ENCODE measurements around the gene TBL2.

DNA sequence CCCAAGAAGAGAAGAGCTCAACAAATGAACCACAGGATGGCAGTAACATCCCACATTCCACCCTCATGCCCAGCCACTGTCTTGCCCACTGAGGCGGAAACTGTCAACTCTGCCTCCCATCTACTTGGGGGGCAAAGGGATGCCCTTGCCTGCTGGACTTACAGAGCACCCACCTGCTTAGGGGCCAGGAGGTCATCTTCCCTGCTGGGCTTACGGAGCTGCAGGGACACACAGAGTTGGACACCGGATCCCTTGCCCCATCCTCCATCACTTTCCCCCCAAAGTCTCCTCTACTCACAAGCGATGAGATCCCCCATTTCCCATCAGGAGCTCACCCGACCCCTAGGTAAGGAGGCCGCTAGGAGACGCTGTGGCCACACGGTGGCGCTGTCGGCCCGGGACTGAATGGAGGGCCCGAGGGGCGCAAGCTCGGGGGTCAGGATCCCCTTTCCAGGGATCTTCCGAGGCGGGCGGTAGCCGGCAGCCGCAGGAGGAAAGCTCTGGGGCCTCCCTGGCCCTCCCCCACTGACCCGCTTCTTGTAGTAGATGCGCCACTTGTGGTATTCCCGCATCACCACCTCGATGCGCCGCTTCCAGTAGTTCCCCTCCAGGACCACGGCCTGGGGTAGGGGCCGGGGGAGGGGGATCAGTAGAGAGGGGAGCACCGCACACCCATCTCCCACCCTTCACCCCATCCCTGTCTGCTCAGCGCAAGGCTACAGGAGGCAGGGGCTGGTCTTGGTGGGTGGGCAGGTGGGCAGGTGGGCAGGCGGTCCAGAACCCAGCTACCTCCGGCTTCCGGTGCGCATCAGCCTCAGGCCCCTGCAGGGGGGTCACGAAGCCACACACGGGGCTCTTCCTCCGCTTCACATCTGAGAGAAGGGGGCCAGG is 28.7 kb upstream of the TBL2 start:
- TF ChIP-seq POLR2AphosphoS5 (IDR thresholded peaks at IDR 0.05; ENCODE audit: low read length) (no peak), RAD21 (IDR thresholded peaks at IDR 0.05; ENCODE audit: insufficient read depth, low read depth, low read length) (peak; percentile 91), ZNF274 (IDR thresholded peaks at IDR 0.05; ENCODE audit: insufficient read depth, insufficient read length) (no peak), BRCA1 (IDR thresholded peaks at IDR 0.05; ENCODE audit: low read depth, low read length) (no peak), TARDBP (IDR thresholded peaks at IDR 0.05; ENCODE audit: borderline replicate concordance) (no peak), TCF12 (IDR thresholded peaks at IDR 0.05; ENCODE audit: low read depth, low read length) (no peak), ZNF24 (IDR thresholded peaks at IDR 0.05) (no peak), MTA3 (IDR thresholded peaks at IDR 0.05; ENCODE audit: borderline replicate concordance, low read length) (no peak), MTA2 (IDR thresholded peaks at IDR 0.05; ENCODE audit: low read depth) (no peak), WRNIP1 (IDR thresholded peaks at IDR 0.05; ENCODE audit: borderline replicate concordance, low read depth, low read length) (no peak)
- TF ChIP-seq, protein P1, sequence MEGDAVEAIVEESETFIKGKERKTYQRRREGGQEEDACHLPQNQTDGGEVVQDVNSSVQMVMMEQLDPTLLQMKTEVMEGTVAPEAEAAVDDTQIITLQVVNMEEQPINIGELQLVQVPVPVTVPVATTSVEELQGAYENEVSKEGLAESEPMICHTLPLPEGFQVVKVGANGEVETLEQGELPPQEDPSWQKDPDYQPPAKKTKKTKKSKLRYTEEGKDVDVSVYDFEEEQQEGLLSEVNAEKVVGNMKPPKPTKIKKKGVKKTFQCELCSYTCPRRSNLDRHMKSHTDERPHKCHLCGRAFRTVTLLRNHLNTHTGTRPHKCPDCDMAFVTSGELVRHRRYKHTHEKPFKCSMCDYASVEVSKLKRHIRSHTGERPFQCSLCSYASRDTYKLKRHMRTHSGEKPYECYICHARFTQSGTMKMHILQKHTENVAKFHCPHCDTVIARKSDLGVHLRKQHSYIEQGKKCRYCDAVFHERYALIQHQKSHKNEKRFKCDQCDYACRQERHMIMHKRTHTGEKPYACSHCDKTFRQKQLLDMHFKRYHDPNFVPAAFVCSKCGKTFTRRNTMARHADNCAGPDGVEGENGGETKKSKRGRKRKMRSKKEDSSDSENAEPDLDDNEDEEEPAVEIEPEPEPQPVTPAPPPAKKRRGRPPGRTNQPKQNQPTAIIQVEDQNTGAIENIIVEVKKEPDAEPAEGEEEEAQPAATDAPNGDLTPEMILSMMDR (IDR thresholded peaks at IDR 0.05 in 2 of 3, conservative IDR thresholded peaks at IDR 0.05 in 1 of 3; ENCODE audit: control insufficient read depth in 2 of 3, extremely low read depth in 1 of 3, insufficient read depth in 1 of 3, low read depth in 3 of 3, low read length in 3 of 3) = peak; percentile 82 to 94 (median 85)
- TF ChIP-seq, protein P2, sequence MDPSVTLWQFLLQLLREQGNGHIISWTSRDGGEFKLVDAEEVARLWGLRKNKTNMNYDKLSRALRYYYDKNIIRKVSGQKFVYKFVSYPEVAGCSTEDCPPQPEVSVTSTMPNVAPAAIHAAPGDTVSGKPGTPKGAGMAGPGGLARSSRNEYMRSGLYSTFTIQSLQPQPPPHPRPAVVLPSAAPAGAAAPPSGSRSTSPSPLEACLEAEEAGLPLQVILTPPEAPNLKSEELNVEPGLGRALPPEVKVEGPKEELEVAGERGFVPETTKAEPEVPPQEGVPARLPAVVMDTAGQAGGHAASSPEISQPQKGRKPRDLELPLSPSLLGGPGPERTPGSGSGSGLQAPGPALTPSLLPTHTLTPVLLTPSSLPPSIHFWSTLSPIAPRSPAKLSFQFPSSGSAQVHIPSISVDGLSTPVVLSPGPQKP (IDR thresholded peaks at IDR 0.05; ENCODE audit: low read depth, low read length) = no peak

Data from GM12878 (cell line).